Keratinocyte (primary cell): Measurements from ENCODE around the gene HINT2. TPM values are rescaled to one million over a fixed set of nuclear protein-coding genes. Genes with fewer than 3 reads are reported as not detected.

Source experiments
- DNase-seq: peaks from one replicate; pipeline ENCODE4 v3.0.0-alpha.2; 2011; ENCODE audit warnings: low read depth, missing footprints, low spot score
- FAIRE-seq: peaks from 2 replicates; lab custom pipeline; 2011; peaks lifted over from hg19 to GRCh38; lab: Jason Lieb, UNC
- H2AFZ ChIP-seq: 2 replicates; pipeline ENCODE4 v1.6.0; 2012; ENCODE audit warnings: low read length, control low read depth, inconsistent platforms; ENCODE audit not compliant: control insufficient read depth
- H3K27ac ChIP-seq: 2 replicates; pipeline ENCODE4 v1.5.1; 2011; ENCODE audit warnings: low read length; ENCODE audit not compliant: control insufficient read depth, insufficient read depth
- H3K27me3 ChIP-seq: 3 replicates; pipeline ENCODE4 v1.6.0; 2011; ENCODE audit warnings: low read length; ENCODE audit not compliant: control insufficient read depth, insufficient read depth; ENCODE audit errors: extremely low read depth
- H3K36me3 ChIP-seq, 2 experiments: 2 replicates in 1 of 2; 3 replicates in 1 of 2; pipeline ENCODE4 v1.5.1; 2011; ENCODE audit warnings: low read length in 2 of 2, mild to moderate bottlenecking in 1 of 2; ENCODE audit not compliant: control insufficient read depth in 2 of 2, insufficient read depth in 2 of 2; ENCODE audit errors: extremely low read depth in 1 of 2
- H3K4me1 ChIP-seq: 3 replicates; pipeline ENCODE4 v1.5.1; 2011; ENCODE audit warnings: low read length; ENCODE audit not compliant: control insufficient read depth, insufficient read depth; ENCODE audit errors: extremely low read depth
- H3K4me2 ChIP-seq: 3 replicates; pipeline ENCODE4 v1.6.0; 2011; ENCODE audit warnings: low read depth, low read length; ENCODE audit not compliant: control insufficient read depth, insufficient read depth; ENCODE audit errors: extremely low read depth
- H3K4me3 ChIP-seq, 3 experiments: fragments of 200-600 bp in 1 of 3; sonication (generic) in 1 of 3; 2 replicates in 2 of 3; 3 replicates in 1 of 3; pipeline ENCODE4 v1.5.1; 2011 to 2016; ENCODE audit warnings: low read length in 3 of 3, mild to moderate bottlenecking in 3 of 3, control low read depth in 2 of 3, inconsistent platforms in 1 of 3, low read depth in 1 of 3, mixed read lengths in 1 of 3, mixed run types in 1 of 3, moderate library complexity in 1 of 3; ENCODE audit not compliant: control insufficient read depth in 2 of 3, insufficient read depth in 2 of 3; ENCODE audit errors: extremely low read depth in 1 of 3
- H3K79me2 ChIP-seq: 2 replicates; pipeline ENCODE4 v1.6.0; 2012; ENCODE audit warnings: low read length; ENCODE audit not compliant: control insufficient read depth, insufficient read depth
- H3K9ac ChIP-seq: 3 replicates; pipeline ENCODE4 v1.6.0; 2011; ENCODE audit warnings: low read length; ENCODE audit not compliant: control insufficient read depth, insufficient read depth; ENCODE audit errors: extremely low read depth
- H3K9me1 ChIP-seq: 3 replicates; pipeline ENCODE4 v1.6.0; 2011; ENCODE audit warnings: low read length; ENCODE audit not compliant: control insufficient read depth, insufficient read depth; ENCODE audit errors: extremely low read depth
- H3K9me3 ChIP-seq: 2 replicates; pipeline ENCODE4 v1.5.1; 2012; ENCODE audit warnings: low read depth, low read length; ENCODE audit not compliant: control insufficient read depth
- H4K20me1 ChIP-seq: 3 replicates; pipeline ENCODE4 v1.6.0; 2011; ENCODE audit warnings: low read length; ENCODE audit not compliant: control insufficient read depth, insufficient read depth; ENCODE audit errors: extremely low read depth
- EZH2 ChIP-seq: IDR thresholded peaks from one replicate; pipeline ENCODE4 v1.6.1; 2012; ENCODE audit warnings: inconsistent platforms, mild to moderate bottlenecking, low read length, moderate library complexity
- dilution Hi-C: fragments of 300-500 bp; cut with MboI; formaldehyde crosslinking; loops from one replicate; pipeline ENCODE4 v1.7.0; 2020; ENCODE audit warnings: low sequenced_read_pairs; ENCODE audit not compliant: extremely low pct_ligation_motif_present
- polyA plus RNA-seq, 5 experiments: library from polyadenylated mRNA; depleted of rRNA in 3 of 5; stranded (reverse) in 3 of 5; stranded (forward) in 1 of 5; unstranded in 1 of 5; fragments of >200 nt; gene quantifications; 1 replicate in 1 of 5; 2 replicates in 3 of 5; 3 replicates in 1 of 5; pipeline versions ENCODE4 v1.2.1 to v1.2.3, GENCODE V29; 2011 to 2012; ENCODE audit warnings: missing spikeins in 2 of 5, low read depth in 1 of 5, low replicate concordance in 1 of 5
- TF ChIP-seq, protein P1 (sequence below), 3 experiments: IDR thresholded peaks in 1 of 3; conservative IDR thresholded peaks in 1 of 3; optimal IDR thresholded peaks in 1 of 3; 2 replicates in 2 of 3; 3 replicates in 1 of 3; pipeline versions ENCODE3 to v1.5.1; 2011; ENCODE audit warnings: low read length in 3 of 3, mild to moderate bottlenecking in 3 of 3, moderate library complexity in 2 of 3, control low read depth in 1 of 3, inconsistent platforms in 1 of 3; ENCODE audit not compliant: insufficient read depth in 2 of 3; ENCODE audit errors: extremely low read depth in 1 of 3

HINT2 gene
- polyA plus RNA-seq, 1 donor (not counting 4 experiments of a cell fraction or from before 2014, with no cell fraction given): 16.6 TPM

- no peaks in the 10 kb centered on the region for H3K9me1 ChIP-seq
- H3K9me3 ChIP-seq: no peaks in the 10 kb centered on the region
- FAIRE-seq (no peak), DNase-seq (no peak)
- TF ChIP-seq, protein P1, sequence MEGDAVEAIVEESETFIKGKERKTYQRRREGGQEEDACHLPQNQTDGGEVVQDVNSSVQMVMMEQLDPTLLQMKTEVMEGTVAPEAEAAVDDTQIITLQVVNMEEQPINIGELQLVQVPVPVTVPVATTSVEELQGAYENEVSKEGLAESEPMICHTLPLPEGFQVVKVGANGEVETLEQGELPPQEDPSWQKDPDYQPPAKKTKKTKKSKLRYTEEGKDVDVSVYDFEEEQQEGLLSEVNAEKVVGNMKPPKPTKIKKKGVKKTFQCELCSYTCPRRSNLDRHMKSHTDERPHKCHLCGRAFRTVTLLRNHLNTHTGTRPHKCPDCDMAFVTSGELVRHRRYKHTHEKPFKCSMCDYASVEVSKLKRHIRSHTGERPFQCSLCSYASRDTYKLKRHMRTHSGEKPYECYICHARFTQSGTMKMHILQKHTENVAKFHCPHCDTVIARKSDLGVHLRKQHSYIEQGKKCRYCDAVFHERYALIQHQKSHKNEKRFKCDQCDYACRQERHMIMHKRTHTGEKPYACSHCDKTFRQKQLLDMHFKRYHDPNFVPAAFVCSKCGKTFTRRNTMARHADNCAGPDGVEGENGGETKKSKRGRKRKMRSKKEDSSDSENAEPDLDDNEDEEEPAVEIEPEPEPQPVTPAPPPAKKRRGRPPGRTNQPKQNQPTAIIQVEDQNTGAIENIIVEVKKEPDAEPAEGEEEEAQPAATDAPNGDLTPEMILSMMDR (optimal IDR thresholded peaks at IDR 0.05 in 1 of 3, IDR thresholded peaks at IDR 0.05 in 1 of 3, conservative IDR thresholded peaks at IDR 0.05 in 1 of 3; ENCODE audit: extremely low read depth in 1 of 3, insufficient read depth in 2 of 3, low read length in 3 of 3): no peak
- TF ChIP-seq EZH2: no peak
- peaks cover 8% of the 10 kb centered on the region for H3K4me1 ChIP-seq
- no peak overlapping the region for H2AFZ ChIP-seq
- dilution Hi-C loops: no loop called here
- no peaks in the 10 kb centered on the region for H4K20me1 ChIP-seq
- no peak overlapping the region for H3K27ac ChIP-seq
- H3K9ac ChIP-seq: no peak overlapping the region
- no peaks in the 10 kb centered on the region for H3K79me2 ChIP-seq
- no peaks in the 10 kb centered on the region for H3K36me3 ChIP-seq
- no peaks in the 10 kb centered on the region for H3K27me3 ChIP-seq
- no peak overlapping the region for H3K4me3 ChIP-seq
- no peak overlapping the region for H3K4me2 ChIP-seq
These were observed 18.0 kb upstream of the HINT2 start for GRCh38 chr9:35832814-35833213.

GRCh38 chr9:35831040-35831439 lies 16.2 kb upstream of the HINT2 start:
- Histone ChIP-seq H3K9ac (no peak overlapping the region), H3K9me1 (no peaks in the 10 kb centered on the region), H3K36me3 (no peaks in the 10 kb centered on the region), H3K27ac (no peak overlapping the region), H3K9me3 (no peaks in the 10 kb centered on the region), H2AFZ (no peak overlapping the region), H3K4me1 (peaks cover 14% of the 10 kb centered on the region), H3K79me2 (no peaks in the 10 kb centered on the region), H3K4me2 (no peak overlapping the region), H3K27me3 (no peaks in the 10 kb centered on the region), H3K4me3 (no peak overlapping the region), H4K20me1 (no peaks in the 10 kb centered on the region)
- dilution Hi-C loops: no loop called here
- DNase-seq: no peak
- TF ChIP-seq, protein P1 (optimal IDR thresholded peaks at IDR 0.05 in 1 of 3, IDR thresholded peaks at IDR 0.05 in 1 of 3, conservative IDR thresholded peaks at IDR 0.05 in 1 of 3; ENCODE audit: extremely low read depth in 1 of 3, insufficient read depth in 2 of 3, low read length in 3 of 3): no peak
- TF ChIP-seq EZH2: no peak
- FAIRE-seq: no peak
